Measurements from ENCODE around the gene PTN.

DNA sequence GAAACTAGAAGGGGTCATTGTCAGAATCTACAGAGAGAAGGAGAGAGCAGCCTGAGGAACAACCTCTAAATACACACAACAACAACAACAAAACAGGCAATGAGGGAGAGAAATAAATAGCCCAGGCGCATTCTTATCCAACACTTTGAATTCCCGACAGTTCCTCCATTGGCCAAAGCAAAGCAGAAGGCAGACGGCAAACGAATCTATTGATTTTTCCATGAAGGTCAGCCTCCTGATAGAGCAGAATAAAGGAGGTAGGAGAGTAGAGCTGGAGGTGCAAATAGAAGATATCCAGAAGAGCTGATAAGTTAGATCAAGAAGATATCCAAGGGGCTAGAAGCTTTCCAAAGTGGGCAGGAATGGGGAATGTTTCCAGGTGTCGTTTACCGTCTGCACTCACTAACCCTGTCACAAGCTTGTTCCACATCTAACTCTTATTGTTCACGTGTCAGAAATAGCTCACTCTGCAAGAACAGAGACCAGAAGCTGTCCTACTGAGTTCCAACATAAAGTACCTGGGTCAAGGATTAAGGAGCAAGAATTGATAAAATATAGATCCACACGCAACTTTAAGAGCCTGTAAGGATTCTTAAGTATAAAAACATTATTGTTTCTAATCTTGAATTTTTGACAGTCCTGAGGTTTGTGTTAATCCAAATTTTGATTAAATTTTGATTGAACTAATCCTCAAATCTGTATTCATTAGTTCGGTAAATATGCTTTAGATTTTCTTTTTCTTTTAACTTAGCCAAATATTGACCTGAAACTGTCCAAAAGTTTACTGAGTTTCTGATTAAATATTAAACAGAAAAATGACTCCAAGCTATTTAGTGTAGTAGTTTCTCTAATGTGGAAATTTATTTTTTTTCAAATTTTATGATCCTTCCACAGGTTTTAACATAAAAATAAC, 45.7 kb downstream of the PTN start:
- no peak for TF ChIP-seq CTCF (conservative IDR thresholded peaks at IDR 0.05 in 1 of 2, IDR thresholded peaks at IDR 0.05 in 1 of 2; ENCODE audit: low read depth in 1 of 2, low read length in 2 of 2)
- TF ChIP-seq EZH2 (IDR thresholded peaks at IDR 0.05; ENCODE audit: low read length, missing control alignments): no peak
